ENCODE measurements around the gene ACOX3.

DNA sequence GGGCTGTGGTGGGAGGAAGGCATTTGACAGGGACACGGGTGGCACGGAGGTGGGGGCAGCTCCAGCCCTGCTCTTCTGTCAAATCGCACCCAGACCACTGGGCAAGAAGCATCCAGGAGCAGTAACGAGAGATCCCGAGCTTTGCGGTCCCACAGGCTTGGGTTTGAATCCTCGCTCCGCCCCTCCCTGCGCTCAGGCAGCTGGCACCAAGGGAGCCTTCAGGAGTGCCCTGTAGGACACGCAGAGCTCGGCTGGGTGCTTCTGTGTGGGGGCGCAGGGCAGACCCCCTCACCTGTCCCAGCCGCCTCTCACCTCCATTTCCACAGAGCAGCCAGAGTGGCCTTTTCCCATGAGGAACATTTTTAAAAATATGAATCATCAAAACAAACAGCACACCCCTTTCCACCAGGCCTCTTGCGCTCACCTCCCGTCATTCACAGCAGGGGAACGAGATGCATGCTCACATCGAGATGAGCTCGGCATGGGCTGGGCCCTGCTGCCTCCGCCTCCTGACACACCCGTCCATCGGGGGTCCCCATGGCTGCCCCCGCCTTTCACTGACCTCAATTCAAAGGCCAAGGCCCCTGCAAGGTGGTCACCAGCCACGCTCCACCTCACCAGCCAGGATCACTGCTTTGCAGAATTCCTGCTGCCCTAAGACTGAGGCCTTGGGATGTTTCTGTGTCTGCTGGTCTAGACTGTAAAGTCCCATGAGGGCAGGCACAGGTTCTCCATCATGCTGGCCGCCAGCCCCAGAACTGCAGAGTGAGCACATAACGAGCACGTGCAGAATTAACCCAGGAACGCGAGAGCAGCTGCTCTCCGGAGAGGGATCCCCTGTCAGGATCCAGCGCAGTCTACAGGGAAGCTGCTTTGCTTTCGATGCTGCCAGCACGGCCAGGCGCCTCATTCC is 52.7 kb downstream of the ACOX3 start:
- no peak for TF ChIP-seq POLR2AphosphoS5 (IDR thresholded peaks at IDR 0.05; ENCODE audit: low read length)
- TF ChIP-seq CTCF (IDR thresholded peaks at IDR 0.05 in 2 of 3, conservative IDR thresholded peaks at IDR 0.05 in 1 of 3; ENCODE audit: control insufficient read depth in 2 of 3, extremely low read depth in 1 of 3, insufficient read depth in 1 of 3, low read depth in 3 of 3, low read length in 3 of 3): no peak
- TF ChIP-seq SREBF2 (IDR thresholded peaks at IDR 0.05; ENCODE audit: low read length): no peak
- TF ChIP-seq ZZZ3 (IDR thresholded peaks at IDR 0.05; ENCODE audit: control insufficient read depth, insufficient read length, low read depth): no peak
- no peak for TF ChIP-seq IRF3 (IDR thresholded peaks at IDR 0.05)
- no peak for TF ChIP-seq ESRRA (IDR thresholded peaks at IDR 0.05; ENCODE audit: low read length)
- TF ChIP-seq POLR2A (IDR thresholded peaks at IDR 0.05; ENCODE audit: low read depth, low read length): no peak
- no peak for TF ChIP-seq NFIC (IDR thresholded peaks at IDR 0.05; ENCODE audit: low read depth, low read length)
